ENCODE measurements around the gene ORC5.
"Not testable (repeated sequence)": the region's sequence is repeated elsewhere in the genome, so short reads cannot be mapped to it uniquely, and the experiment has no call there.

Gene ORC5

GRCh38 chr7:104179178-104179577, 28.6 kb downstream of the ORC5 start:
- no peak for DNase-seq

DNA sequence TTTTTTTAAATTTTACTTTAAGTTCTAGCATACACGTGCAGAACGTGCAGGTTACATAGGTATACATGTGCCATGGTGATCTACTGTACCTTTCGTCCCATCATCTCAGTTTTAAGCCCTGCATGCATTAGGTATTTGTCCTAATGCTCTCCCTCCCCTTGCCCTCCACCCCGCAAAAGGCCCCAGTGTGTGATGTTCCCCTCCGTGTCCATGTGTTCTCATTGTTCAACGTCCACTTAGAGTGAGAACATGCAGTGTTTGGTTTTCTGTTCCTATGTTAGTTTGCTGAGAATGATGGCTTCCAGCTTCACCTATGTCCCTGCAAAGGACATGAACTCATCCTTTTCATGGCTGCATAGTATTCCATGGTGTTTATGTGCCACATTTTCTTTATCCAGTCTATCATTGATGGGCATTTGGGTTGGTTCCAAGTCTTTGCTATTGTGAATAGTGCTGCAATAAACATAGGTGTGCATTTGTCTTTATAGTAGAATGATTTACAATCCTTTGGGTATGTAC, 30.2 kb downstream of the ORC5 start:
- DNase-seq, result not testable (repeated sequence)

- no peak for DNase-seq
These were observed 31.5 kb downstream of the ORC5 start for GRCh38 chr7:104176332-104176731.

DNA sequence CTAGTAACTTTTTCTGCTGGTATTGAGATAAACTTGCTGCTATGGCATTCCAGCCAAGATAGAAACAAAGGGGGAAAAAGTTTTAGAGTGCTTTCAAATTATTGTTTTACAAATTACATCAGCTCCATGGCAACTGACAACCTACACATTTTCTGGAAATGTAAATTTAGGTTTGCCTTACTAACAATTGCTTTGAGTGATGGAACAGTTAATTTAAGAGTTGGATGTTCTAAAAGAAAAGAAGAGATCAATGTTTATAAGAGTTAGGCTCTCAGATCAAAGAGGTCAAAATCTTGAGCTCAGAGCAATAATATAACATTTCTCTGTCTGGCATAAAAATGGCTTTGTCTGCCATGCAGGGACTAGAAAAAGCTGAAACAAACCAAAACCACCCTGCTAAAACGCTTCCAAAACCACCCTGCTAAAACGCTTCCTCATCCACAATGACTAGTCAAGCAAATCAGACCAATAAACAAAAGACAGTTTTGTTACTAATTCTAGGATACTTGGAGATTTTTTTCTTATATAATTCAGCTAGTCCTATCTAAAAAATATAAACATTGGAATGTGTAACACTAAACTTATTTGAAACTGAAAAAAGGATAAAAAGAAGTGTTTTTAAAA, 32.3 kb downstream of the ORC5 start:
- DNase-seq, result no peak

DNA sequence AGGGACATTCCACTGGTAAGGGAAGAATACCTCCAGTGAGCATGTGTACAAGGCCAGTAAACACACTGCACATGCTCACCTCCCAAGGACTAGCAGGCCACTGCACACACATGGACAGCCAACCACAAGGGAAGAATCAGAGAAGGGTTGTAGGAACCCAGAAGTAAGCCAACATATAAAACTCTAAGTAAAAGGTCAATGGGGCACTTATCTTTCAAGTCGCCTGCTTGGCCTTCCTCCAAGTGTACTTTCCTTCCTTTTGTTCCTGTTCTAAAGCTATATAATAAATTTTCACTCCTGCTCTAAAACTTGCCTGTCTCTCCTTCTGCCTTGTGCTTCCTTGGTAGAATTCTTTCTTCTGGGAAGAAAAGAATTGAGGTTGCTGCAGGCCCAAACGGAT, 33.0 kb downstream of the ORC5 start:
- no peak for DNase-seq

GRCh38 chr7:104162081-104162480, 45.7 kb downstream of the ORC5 start:
- DNase-seq, result no peak

- DNase-seq, result no peak
These were observed 46.6 kb downstream of the ORC5 start for GRCh38 chr7:104161244-104161643.

DNA sequence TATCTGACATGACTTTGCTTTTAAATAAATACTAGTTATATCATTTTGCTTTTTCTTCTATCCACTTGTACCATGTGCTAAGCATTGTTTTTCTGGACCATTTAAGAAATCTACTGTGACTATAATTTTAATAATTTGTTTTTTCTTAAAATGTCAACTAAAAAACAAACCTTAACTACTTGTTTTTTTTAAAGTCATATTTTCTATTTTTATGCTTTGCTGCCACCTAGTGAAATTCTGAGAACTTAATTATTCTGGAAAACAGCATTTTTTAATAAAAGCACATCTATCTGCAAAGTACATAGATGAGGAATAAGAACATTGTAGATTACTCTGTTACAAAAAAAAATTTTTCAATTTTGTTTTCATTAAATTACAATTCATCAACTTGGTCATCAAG, 47.4 kb downstream of the ORC5 start:
- no peak for DNase-seq

DNA sequence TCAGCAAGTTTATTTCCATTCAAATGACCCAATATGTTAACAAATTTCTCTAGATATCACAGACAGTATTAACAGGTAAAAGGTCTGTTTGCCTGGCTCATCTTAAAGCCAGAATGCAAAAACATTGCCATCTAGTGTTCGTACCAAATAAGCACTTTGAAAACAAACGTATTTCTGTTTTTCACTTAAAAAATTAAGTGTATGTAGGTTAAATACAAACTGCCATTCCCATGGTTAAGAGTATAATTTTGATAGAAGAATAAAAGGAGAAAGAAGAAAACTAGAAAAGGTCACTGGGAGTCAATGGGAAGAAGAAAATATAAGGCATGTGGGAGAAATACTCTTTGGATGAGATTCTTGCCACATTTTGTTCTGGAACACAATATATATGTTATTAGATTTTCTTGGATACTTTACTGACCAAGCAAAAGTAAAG, 51.0 kb downstream of the ORC5 start:
- no peak for DNase-seq

- no peak for DNase-seq
These were observed 54.5 kb downstream of the ORC5 start for GRCh38 chr7:104153287-104153686.

- no peak for DNase-seq
These were observed 55.3 kb downstream of the ORC5 start for GRCh38 chr7:104152468-104152867.

GRCh38 chr7:104150470-104150869, 57.3 kb downstream of the ORC5 start:
- no peak for DNase-seq

DNA sequence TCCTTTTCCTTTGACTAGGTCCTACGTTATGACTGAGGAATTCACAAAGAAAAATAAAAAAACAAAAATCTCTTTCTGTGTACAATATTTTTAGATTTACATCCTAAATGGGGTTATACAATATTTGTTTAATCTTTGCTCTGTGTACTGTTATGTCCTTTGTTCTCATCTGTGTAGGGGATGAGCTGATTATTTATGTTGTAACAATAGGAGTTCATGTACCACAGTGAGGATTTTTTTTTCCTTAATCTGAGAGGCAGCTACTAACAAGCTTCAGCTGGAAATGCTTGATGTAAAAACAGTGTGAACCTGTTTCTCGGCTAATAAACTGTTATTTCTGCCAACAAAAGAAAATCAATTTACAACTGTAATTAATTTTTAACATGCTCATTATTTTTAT, 58.0 kb downstream of the ORC5 start:
- DNase-seq, result no peak

- DNase-seq, result no peak
These were observed 65.7 kb downstream of the ORC5 start for GRCh38 chr7:104142147-104142546.

DNA sequence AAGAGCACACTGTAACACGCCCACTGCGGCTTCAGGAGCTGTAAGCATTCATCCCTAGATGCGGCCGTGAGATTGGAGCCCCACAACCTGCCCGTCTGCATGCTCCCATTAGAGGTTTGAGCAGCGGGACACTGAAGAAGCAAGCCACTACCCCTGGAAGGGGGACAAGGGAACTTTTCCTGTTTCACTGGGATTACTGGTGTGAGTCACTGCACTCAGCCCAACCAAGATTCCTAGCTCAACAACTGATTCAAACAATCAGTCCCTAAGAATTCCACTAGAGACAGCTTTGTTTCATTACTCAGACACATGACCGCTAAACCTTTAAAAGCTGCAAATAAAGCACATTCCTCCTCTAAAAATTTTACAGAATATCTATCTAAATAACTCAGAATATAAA, 69.8 kb downstream of the ORC5 start:
- DNase-seq, result no peak

DNA sequence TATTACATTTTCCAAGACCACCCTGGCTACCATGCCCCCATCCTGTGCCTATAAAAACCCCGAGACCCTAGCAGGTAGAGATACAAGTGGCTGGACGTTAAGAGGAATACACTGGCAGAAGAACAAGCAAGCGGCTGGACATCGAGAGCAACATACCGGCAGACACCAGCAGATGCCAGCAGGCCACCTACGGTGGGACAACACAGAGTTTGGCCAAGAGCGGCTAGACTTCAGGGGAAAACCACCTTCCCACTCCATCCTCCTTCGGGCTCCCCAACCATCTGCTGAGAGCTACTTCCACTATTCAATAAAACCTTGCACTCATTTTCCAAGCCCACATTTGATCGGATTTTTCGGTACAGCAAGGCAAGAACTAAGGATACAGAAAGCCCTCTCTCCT, 70.3 kb downstream of the ORC5 start:
- no peak for DNase-seq

DNA sequence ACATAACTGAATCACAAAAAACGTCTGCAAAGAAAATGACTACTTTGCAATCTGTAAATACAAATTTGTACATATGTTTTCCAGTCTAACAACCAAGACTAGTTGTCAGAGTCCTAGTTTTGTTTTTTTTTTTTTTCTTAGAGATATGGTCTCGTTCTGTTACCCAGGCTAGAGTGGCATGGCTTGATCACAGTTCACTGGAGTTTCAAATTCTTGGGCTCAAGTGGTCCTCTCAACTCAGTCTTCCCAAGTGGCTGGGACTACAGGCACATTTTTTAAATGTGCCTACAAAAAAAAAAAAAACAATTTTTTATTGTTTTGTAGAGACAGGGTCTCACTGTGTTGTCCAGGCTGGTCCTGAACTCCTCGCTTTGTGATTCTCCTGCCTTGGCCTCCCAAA, 70.8 kb downstream of the ORC5 start:
- no peak for DNase-seq

DNA sequence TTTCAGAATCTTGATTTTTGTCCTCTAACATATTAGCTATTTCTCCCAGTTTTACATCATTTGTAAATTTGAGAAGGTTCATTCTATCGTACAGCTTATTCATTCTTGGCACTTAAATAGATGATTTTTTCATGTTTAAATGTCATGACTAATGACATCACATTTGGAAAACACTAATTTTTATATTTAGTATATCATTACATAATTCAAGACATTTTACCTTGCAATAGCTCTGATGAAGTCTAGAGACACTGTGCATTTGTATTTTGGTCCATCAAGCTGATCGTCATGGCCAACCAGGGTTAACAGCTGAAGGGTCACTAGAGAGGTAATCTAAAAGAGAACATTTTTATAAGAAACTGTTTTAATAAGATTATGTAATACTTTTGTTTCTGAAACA, 71.3 kb downstream of the ORC5 start:
- DNase-seq, result no peak

GRCh38 chr7:104135760-104136558, 71.9 kb downstream of the ORC5 start:
- no peak for DNase-seq

GRCh38 chr7:104133238-104133637, 74.6 kb downstream of the ORC5 start:
- DNase-seq, result no peak

DNA sequence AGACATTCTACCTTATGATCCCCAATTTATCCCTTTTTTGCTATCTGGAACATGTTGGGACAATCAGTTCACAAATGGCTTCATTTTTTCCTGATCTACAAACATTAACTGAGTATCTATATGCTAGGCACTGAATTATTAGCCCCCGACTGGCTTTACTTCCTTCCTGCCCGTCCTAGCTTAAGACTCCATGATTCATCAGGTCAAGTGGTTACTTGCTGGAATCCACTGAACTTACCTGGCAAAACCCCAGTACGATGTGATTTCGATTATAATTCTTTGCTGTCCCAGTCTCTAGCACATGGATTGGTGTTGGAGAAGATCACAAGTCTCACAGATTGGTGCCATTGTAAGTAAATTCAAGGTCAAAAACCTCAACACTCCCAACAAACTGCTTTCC, 77.1 kb downstream of the ORC5 start:
- DNase-seq, result no peak

- no peak for DNase-seq
These were observed 80.6 kb downstream of the ORC5 start for GRCh38 chr7:104127204-104127603.

DNA sequence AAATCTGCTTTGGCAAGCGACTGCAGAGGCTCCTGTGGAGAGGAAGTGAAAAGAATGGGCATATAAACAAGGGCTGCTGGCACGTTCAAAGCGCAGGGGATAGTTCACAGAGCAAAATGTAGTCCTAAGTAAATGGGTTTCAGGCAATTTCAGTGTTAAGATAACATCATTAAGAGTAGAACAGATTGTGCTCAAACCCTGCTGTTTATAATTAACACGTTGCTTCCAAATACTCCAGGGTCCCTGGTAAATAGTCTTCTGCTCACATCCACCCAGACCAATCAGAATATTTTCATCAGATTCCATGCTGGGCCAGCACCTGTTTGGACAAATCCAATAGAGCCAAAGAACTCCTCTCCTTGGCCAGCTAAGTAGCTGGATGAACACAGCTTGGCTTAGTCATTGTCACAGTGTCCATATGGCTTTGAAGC, 81.4 kb downstream of the ORC5 start:
- no peak for DNase-seq

- no peak for DNase-seq
These were observed 82.8 kb downstream of the ORC5 start for GRCh38 chr7:104124893-104125477.

All from stimulated activated CD4-positive, alpha-beta T cell treated with anti-CD3 and anti-CD28 coated beads, Interleukin-2, amount 100 ng/mL, for 48 hours (primary cell).